Stimulated activated CD8-positive, alpha-beta memory T cell treated with anti-CD3 and anti-CD28 coated beads, Interleukin-7, amount 100 ng/mL, for 24 hours (primary cell): ENCODE results near the gene LRRN3.

Experiments used
- DNase-seq: peaks from one replicate; pipeline ENCODE4 v3.0.0-alpha.2; 2020; ENCODE audit warnings: low read depth

The LRRN3 gene

DNA sequence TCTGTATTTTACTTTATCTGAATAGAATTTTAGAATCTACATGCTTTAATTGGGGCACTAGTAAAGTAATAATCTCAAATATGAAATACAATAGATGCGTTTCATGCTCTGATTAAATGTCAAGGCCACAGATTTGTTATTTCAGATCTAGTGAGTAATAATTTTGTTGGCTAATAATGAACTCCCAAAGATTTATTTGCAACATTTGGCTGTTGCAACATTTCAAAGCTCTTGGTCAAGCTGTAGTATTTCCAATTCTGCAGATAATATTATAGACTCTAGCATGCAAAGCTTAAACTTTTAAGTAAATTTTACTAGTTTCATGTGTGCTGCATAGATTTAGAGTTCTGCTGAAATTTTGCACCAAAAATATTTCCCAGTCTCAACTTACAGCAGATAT, 16.7 kb downstream of the LRRN3 start:
- DNase-seq, result no peak

DNA sequence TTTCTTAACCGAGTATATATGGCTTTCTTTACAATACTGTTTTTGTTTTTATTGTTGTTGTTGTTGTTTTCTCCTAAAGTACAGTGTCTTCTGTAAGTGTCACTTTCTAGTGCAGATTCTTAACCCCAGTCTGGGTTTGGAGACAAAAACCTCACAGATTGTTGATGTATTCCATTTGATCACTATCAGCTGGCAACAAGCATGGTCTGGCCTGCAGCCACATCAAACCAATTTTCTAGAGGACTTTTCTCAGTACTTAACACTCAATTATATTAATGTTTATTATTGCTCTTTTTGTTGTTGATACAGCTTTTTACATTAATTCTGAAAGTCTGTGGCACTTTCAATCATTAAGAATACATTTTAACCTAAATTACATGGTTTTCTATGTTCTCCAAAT, 17.1 kb downstream of the LRRN3 start:
- no peak for DNase-seq

- no peak for DNase-seq
Measured at GRCh38 chr7:111108496-111108895, 17.6 kb downstream of the LRRN3 start.

GRCh38 chr7:111112439-111112838, 21.5 kb downstream of the LRRN3 start:
- no peak for DNase-seq

GRCh38 chr7:111113263-111114017, 22.5 kb downstream of the LRRN3 start:
- DNase-seq, result no peak

DNA sequence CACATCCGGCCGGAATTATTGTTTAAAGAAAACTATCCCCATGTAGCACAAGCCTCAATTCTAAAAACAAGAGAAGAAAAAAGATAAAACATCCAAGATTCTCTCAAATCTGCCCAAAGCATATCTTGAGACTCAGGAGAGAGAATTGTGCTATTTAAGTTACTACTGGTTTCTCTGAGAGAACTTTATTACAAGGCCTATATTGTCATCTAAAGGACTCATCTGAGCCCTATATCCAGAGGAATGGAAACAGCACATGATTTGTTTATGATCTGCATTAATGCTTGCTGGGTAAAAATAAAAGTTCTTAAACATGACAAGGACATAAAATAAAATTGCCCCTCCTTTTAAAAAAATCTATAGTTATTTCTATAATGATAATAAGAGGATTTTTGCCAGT, 25.0 kb downstream of the LRRN3 start:
- no peak for DNase-seq

GRCh38 chr7:111126987-111127386, 36.1 kb downstream of the LRRN3 start:
- no peak for DNase-seq

GRCh38 chr7:111129435-111129834, 38.5 kb downstream of the LRRN3 start:
- no peak for DNase-seq

GRCh38 chr7:111132833-111133232, 41.9 kb downstream of the LRRN3 start:
- DNase-seq, result no peak

DNA sequence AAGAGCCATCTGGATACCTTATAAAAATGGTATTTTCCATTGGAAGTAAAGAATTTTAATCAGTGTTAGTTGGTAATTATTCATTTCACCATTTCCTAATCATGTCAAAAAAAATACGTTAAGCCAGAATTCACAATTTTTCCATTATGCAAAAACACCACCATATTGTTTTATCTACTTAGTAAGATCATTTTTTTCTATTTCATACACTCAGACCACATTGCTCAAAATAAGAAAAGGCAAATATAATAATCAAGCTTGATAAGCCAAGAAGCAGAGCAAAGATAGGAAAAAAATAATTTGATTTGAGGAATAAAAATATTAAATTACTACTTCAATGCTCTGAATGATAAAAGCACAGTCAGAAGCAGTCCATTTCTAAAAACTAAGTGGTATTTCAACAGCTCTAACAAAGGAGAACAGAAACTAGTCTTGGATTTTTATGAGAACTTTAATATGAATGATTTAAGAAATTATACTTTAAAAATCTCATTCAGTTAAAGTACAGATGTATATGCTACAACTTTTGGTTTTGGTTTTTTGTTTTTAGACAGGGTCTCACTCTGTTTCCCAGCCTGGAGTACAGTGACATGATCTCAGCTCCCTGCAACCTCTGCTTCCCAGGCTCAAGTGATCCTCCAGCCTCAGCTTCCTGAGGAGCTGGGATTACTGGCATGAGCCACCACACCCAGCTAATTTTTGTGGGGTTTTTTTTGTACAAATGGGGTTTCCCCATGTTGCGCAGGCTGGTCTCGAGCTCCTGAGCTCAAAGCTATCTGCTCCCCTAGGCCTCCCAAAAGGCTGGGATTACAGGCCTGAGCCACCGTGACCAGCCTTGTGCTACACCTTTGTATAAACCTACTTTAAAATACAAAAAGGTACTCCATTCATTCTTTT, 46.6 kb downstream of the LRRN3 start:
- peak; percentile 8 for DNase-seq

GRCh38 chr7:111138193-111138569, 47.3 kb downstream of the LRRN3 start:
- peak; percentile 26 for DNase-seq

DNA sequence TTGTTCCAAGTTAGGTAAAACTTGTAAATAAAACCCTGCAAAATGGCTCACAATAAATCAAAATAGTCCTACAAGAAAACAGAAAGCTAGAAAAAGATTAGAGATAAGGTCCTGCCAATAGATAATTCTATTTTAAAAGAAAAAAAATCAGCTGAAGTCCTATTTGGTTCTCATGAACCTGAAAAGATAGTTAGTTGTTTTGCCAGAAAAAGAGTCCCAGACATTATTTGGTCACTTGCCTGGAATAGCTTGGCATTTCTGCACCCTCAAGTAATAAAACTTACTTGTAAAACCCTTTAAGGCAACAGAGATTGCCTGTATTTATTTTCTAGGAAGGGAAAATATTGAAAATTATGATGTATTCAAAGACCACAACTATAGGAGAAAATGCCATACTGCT, 47.7 kb downstream of the LRRN3 start:
- DNase-seq, result no peak

DNA sequence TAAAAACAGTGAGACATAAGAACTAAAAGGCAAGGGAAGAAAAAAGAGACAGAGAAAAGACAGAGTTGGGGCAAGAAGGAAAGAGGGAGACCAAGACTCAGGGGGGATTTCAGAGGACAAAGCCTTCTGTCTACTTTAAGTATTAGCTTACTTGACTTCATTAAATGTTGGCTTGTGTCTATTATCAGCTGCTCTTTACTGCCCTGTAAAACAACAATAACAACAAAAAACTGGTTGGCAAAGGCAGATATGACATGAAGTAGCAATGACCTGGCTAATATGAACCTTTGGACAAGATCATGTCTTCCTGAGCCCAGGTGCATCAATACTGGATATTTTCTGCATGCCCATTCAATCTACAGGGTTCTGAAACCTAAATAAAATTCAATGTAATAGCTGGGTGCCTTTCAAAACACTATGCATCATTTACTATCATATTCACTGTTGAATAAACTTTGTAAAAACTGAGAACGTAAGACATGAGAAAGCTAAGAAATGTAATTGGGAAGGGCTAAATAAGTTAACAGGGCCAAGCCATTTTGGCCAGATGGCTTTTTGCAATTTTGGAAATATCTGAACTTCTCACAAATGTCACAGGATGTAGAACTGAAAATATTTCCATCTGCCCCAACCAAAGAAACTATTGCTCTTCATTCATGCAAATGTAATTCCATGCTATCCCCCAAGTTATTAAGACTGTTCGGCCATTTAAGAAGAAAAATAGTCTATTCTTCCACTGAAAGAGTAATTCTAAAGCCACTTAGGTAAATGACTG, 49.4 kb downstream of the LRRN3 start:
- no peak for DNase-seq

DNA sequence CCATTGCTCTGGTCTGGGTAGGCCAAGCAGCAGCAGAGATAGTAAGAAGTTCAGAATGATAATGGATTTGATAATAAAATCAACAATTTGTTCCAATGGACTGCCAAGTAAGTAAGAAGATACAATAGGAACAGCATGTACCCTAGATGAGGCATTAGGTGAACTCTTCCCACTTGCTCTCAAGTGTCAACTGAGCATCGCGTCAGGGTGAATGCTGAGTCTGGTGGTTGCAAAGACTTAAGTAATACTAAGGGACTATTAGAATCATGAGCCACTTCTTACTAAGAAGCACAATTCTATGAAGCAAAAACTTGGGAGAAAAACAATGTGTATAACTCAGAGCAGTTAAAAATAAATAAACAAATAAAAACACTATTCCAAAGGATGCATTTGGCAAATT, 54.5 kb downstream of the LRRN3 start:
- DNase-seq, result no peak

DNA sequence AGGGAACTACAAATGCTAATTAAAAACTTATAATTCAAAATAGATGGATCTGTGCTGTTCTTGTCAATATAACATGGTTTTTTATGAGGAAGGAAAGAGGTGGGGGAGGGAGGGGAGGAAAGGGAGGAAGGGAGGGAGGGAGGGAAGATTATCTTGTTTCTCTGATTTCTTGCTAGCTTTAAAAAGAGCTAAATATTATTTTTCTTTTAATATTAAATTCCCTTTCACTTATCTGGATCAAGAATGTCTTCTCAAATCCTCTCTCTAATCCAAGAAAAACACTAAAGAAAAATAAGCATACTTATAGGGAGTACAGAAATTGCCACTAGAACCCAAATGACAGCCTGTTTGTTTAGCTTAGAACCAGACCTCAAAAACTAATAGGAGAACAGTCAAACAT, 55.2 kb downstream of the LRRN3 start:
- DNase-seq, result no peak

DNA sequence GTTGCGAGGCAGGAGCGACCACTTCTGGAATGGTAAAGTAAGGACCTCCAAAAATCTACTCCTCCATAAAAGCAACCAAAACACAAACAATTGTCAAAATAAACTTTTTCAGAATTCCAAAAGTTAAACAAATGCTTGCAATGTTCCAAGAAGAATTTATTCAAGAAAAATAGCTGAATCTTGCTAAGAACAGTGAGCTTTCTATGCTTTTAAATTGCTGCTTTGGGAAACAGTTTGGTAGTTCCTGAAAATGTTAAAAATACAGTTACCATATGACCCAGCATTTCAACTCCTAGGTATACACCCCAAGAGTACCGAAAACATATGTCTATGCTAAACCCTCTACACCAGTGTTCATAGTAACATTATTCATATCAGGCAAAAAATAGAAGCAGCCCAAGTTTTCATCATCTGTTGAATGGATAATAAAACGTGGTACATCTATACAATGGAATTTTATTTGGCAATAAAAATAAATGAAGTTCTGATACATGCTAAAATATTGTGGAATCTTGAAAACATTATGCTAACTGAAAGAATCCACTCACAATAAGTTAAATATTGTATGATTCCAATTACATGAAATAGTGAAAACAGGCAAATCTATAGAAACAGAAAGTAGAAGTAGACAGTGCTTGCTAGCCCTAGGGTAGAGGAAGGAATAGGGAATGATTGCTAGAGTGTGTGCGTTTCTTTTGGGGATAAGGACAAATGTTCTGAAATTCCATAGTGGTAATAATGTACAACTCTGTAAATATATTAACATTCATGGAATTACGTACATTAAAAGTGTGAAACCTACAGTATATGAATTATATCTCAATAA, 57.0 kb downstream of the LRRN3 start:
- DNase-seq, result no peak

GRCh38 chr7:111150709-111151108, 59.8 kb downstream of the LRRN3 start:
- no peak for DNase-seq

DNA sequence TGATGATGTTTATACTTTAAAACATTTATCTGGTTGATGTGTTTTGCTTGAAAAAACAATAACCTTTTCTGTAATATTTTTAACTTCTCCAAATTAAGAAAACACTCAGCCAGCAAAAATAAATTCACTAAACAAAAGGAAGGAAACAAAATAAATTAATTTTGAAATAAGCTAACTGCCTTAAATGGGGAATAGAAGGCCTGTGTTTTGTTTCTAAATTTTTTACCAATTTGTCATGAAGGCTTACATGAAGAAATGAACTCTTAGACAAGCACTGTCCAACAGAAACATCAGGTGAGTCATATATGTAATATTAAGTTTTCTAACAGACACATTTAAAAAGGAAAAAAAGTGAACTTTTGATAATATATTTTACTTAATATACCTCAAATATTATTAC, 68.5 kb downstream of the LRRN3 start:
- DNase-seq, result no peak

DNA sequence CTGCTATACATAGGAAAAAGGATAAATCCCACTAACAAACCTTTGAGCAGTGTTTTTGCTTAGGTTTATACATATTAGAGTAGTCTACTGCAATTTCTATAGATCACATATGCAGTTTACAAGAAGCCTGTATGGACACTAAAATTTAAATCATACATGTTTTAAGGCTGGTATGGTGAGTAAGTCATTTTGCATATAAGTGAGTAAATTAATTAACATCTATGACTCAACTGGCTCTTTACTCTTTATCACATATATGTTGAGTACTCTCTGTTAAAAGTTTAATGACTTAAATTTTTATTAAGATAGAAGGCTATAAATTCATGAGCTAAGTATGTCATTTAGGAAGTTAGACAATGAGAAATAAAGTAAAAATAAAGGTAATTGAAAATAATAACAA, 69.4 kb downstream of the LRRN3 start:
- no peak for DNase-seq

- no peak for DNase-seq
Measured at GRCh38 chr7:111162692-111163091, 71.8 kb downstream of the LRRN3 start.

DNA sequence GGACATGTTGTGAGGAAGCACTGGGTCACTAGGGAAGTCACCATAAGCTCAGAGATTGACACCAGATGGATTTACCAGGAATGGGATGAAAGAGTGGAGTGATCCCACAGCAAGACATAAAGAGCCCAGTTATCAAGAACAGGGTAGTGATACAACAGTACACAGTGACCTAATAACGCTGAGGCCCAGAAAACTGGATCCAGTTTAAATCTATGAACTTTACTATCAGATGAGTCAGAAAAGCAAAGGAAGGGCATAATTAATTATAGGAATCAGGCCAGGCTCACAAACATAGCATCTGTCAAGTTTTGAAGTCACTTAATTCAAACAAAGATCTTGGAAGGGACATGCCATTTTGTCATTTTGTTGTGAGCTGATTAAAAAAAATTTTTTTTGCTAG, 73.5 kb downstream of the LRRN3 start:
- DNase-seq, result no peak

DNA sequence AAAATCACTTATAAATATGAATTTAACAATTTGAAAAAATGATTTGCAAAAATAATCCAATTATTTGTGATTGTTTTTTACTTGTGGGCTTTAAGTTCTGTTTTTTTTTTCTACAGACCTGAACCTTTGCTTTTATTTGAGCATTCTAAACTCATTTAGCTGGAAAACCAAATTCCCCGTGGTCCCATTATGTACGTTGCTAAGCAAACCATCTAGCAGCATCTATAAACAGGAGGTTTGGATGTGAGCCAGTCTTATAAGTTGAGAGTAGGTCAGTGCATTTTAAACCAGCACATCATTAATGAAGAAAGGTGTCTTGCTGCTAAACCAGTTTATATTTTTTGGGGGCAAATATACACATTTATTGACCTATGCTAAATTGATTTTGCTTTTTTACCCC, 77.3 kb downstream of the LRRN3 start:
- no peak for DNase-seq
